Keratinocyte (primary cell): ENCODE measurements around the gene STRN. TPM values are rescaled to one million over a fixed set of nuclear protein-coding genes. Genes with fewer than 3 reads are reported as not detected.

ENCODE experiments used
- DNase-seq: peaks from one replicate; pipeline ENCODE4 v3.0.0-alpha.2; 2011; ENCODE audit warnings: low read depth, missing footprints, low spot score
- FAIRE-seq: peaks from 2 replicates; lab custom pipeline; 2011; peaks lifted over from hg19 to GRCh38; lab: Jason Lieb, UNC
- H2AFZ ChIP-seq: 2 replicates; pipeline ENCODE4 v1.6.0; 2012; ENCODE audit warnings: low read length, control low read depth, inconsistent platforms; ENCODE audit not compliant: control insufficient read depth
- H3K27ac ChIP-seq: 2 replicates; pipeline ENCODE4 v1.5.1; 2011; ENCODE audit warnings: low read length; ENCODE audit not compliant: control insufficient read depth, insufficient read depth
- H3K27me3 ChIP-seq: 3 replicates; pipeline ENCODE4 v1.6.0; 2011; ENCODE audit warnings: low read length; ENCODE audit not compliant: control insufficient read depth, insufficient read depth; ENCODE audit errors: extremely low read depth
- H3K36me3 ChIP-seq, 2 experiments: 2 replicates in 1 of 2; 3 replicates in 1 of 2; pipeline ENCODE4 v1.5.1; 2011; ENCODE audit warnings: low read length in 2 of 2, mild to moderate bottlenecking in 1 of 2; ENCODE audit not compliant: control insufficient read depth in 2 of 2, insufficient read depth in 2 of 2; ENCODE audit errors: extremely low read depth in 1 of 2
- H3K4me1 ChIP-seq: 3 replicates; pipeline ENCODE4 v1.5.1; 2011; ENCODE audit warnings: low read length; ENCODE audit not compliant: control insufficient read depth, insufficient read depth; ENCODE audit errors: extremely low read depth
- H3K4me2 ChIP-seq: 3 replicates; pipeline ENCODE4 v1.6.0; 2011; ENCODE audit warnings: low read depth, low read length; ENCODE audit not compliant: control insufficient read depth, insufficient read depth; ENCODE audit errors: extremely low read depth
- H3K4me3 ChIP-seq, 3 experiments: fragments of 200-600 bp in 1 of 3; sonication (generic) in 1 of 3; 2 replicates in 2 of 3; 3 replicates in 1 of 3; pipeline ENCODE4 v1.5.1; 2011 to 2016; ENCODE audit warnings: low read length in 3 of 3, mild to moderate bottlenecking in 3 of 3, control low read depth in 2 of 3, inconsistent platforms in 1 of 3, low read depth in 1 of 3, mixed read lengths in 1 of 3, mixed run types in 1 of 3, moderate library complexity in 1 of 3; ENCODE audit not compliant: control insufficient read depth in 2 of 3, insufficient read depth in 2 of 3; ENCODE audit errors: extremely low read depth in 1 of 3
- H3K79me2 ChIP-seq: 2 replicates; pipeline ENCODE4 v1.6.0; 2012; ENCODE audit warnings: low read length; ENCODE audit not compliant: control insufficient read depth, insufficient read depth
- H3K9ac ChIP-seq: 3 replicates; pipeline ENCODE4 v1.6.0; 2011; ENCODE audit warnings: low read length; ENCODE audit not compliant: control insufficient read depth, insufficient read depth; ENCODE audit errors: extremely low read depth
- H3K9me1 ChIP-seq: 3 replicates; pipeline ENCODE4 v1.6.0; 2011; ENCODE audit warnings: low read length; ENCODE audit not compliant: control insufficient read depth, insufficient read depth; ENCODE audit errors: extremely low read depth
- H3K9me3 ChIP-seq: 2 replicates; pipeline ENCODE4 v1.5.1; 2012; ENCODE audit warnings: low read depth, low read length; ENCODE audit not compliant: control insufficient read depth
- H4K20me1 ChIP-seq: 3 replicates; pipeline ENCODE4 v1.6.0; 2011; ENCODE audit warnings: low read length; ENCODE audit not compliant: control insufficient read depth, insufficient read depth; ENCODE audit errors: extremely low read depth
- CTCF ChIP-seq, 3 experiments: IDR thresholded peaks in 1 of 3; conservative IDR thresholded peaks in 1 of 3; optimal IDR thresholded peaks in 1 of 3; 2 replicates in 2 of 3; 3 replicates in 1 of 3; pipeline versions ENCODE3 to v1.5.1; 2011; ENCODE audit warnings: low read length in 3 of 3, mild to moderate bottlenecking in 3 of 3, moderate library complexity in 2 of 3, control low read depth in 1 of 3, inconsistent platforms in 1 of 3; ENCODE audit not compliant: insufficient read depth in 2 of 3; ENCODE audit errors: extremely low read depth in 1 of 3
- EZH2 ChIP-seq: IDR thresholded peaks from one replicate; pipeline ENCODE4 v1.6.1; 2012; ENCODE audit warnings: inconsistent platforms, mild to moderate bottlenecking, low read length, moderate library complexity
- dilution Hi-C: fragments of 300-500 bp; cut with MboI; formaldehyde crosslinking; loops from one replicate; pipeline ENCODE4 v1.7.0; 2020; ENCODE audit warnings: low sequenced_read_pairs; ENCODE audit not compliant: extremely low pct_ligation_motif_present
- polyA plus RNA-seq, 5 experiments: library from polyadenylated mRNA; depleted of rRNA in 3 of 5; stranded (reverse) in 3 of 5; stranded (forward) in 1 of 5; unstranded in 1 of 5; fragments of >200 nt; gene quantifications; 1 replicate in 1 of 5; 2 replicates in 3 of 5; 3 replicates in 1 of 5; pipeline versions ENCODE4 v1.2.1 to v1.2.3, GENCODE V29; 2011 to 2012; ENCODE audit warnings: missing spikeins in 2 of 5, low read depth in 1 of 5, low replicate concordance in 1 of 5

Gene STRN
- polyA plus RNA-seq, 1 donor (not counting 4 experiments of a cell fraction or from before 2014, with no cell fraction given): 29.3 TPM

DNA sequence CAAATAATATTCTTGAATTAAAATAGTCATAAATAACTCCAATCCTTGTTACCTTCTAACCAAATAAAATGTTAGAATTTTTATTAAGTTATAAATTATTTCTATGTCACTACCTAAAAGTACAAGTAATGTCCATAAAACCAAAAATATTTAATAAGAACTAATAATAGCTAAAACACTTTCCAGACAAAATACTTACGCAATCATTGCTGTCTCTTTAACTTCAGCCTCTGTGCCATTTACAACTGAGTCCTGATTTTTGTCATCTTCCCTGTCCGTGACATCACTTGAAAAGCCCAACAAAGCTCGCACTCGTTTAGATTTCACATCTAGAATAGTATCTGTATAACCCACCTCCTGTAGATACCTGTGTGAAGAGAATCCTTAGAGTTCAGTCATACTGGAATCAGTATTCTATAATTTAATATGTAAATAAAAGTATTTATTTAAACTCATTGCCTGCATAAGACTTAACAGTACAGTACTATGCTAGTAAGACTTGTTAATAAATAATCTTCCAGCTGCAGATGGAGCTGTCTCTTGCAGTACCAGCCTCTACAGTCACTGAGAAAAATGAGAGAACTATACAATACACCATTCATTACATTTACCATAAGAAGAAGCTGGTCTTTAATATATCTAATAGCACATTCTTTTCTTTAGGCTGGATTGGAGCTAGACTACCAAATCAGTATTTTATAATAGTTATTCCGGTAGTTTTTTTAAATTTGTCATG is 63.8 kb downstream of the STRN start:
- no peak overlapping the region for H2AFZ ChIP-seq
- H3K9ac ChIP-seq: no peak overlapping the region
- peaks cover 0 to 1% of the 10 kb centered on the region in 2 experiments for H3K36me3 ChIP-seq
- H3K4me3 ChIP-seq: no peak overlapping the region
- no peak overlapping the region for H3K4me2 ChIP-seq
- no peaks in the 10 kb centered on the region for H3K9me1 ChIP-seq
- dilution Hi-C loops: no loop called here
- no peaks in the 10 kb centered on the region for H3K79me2 ChIP-seq
- no peak for TF ChIP-seq CTCF (optimal IDR thresholded peaks at IDR 0.05 in 1 of 3, IDR thresholded peaks at IDR 0.05 in 1 of 3, conservative IDR thresholded peaks at IDR 0.05 in 1 of 3; ENCODE audit: extremely low read depth in 1 of 3, insufficient read depth in 2 of 3, low read length in 3 of 3)
- no peak for TF ChIP-seq EZH2
- H3K9me3 ChIP-seq: no peaks in the 10 kb centered on the region
- H3K27me3 ChIP-seq: no peaks in the 10 kb centered on the region
- no peak overlapping the region for H3K27ac ChIP-seq
- FAIRE-seq (no peak), DNase-seq (no peak)
- H4K20me1 ChIP-seq: no peaks in the 10 kb centered on the region
- no peaks in the 10 kb centered on the region for H3K4me1 ChIP-seq

- Histone ChIP-seq H3K27ac (no peak overlapping the region), H3K79me2 (no peaks in the 10 kb centered on the region), H4K20me1 (no peaks in the 10 kb centered on the region), H3K4me3 (no peak overlapping the region), H2AFZ (no peak overlapping the region), H3K4me1 (peaks cover 10% of the 10 kb centered on the region), H3K9me3 (no peaks in the 10 kb centered on the region), H3K4me2 (no peak overlapping the region), H3K9ac (no peak overlapping the region), H3K36me3 (peaks cover 0 to 1% of the 10 kb centered on the region in 2 experiments), H3K9me1 (no peaks in the 10 kb centered on the region), H3K27me3 (no peaks in the 10 kb centered on the region)
- FAIRE-seq (no peak), DNase-seq (no peak)
- TF ChIP-seq CTCF (optimal IDR thresholded peaks at IDR 0.05 in 1 of 3, IDR thresholded peaks at IDR 0.05 in 1 of 3, conservative IDR thresholded peaks at IDR 0.05 in 1 of 3; ENCODE audit: extremely low read depth in 1 of 3, insufficient read depth in 2 of 3, low read length in 3 of 3): no peak
- no peak for TF ChIP-seq EZH2
- dilution Hi-C loops: no loop called here
These were observed 73.5 kb downstream of the STRN start for GRCh38 chr2:36892805-36893204.
